Panc1 (cell line): ENCODE data around the gene CEACAM5. TPM values are rescaled to one million over a fixed set of nuclear protein-coding genes. Genes with fewer than 3 reads are reported as not detected.

Experiments used
- ATAC-seq: fragments of 200-7000 bp; cut with Tn5 transposase; 2 replicates; pipeline ENCODE4 v1.9.1; 2020; ENCODE audit warnings: mild to moderate bottlenecking, moderate library complexity
- Bru-seq: library from RNA; stranded (reverse); fragments of 400-500 nt; gene quantifications from one replicate; lab custom pipeline; 2021; lab: Mats Ljungman, UMichigan
- BruChase-seq, 2 experiments: library from RNA; stranded (reverse); fragments of 400-500 nt; gene quantifications; one replicate each; lab custom pipeline; 2021; lab: Mats Ljungman, UMichigan
- BruUV-seq: library from RNA; stranded (reverse); fragments of 400-500 nt; replicated peaks from 2 replicates; lab custom pipeline; 2021; lab: Mats Ljungman, UMichigan
- CTCF ChIA-PET: fragments of 300-600 bp; sonication (Branson Sonifier 250); formaldehyde crosslinking; loops from one replicate; lab custom pipeline; 2022; ENCODE audit warnings: antibody characterized with exemption; lab: Charles Lee
- POLR2A ChIA-PET: fragments of 300-600 bp; sonication (Branson Sonifier 250); formaldehyde crosslinking; loops from one replicate; lab custom pipeline; 2022; ENCODE audit warnings: antibody characterized with exemption; lab: Charles Lee
- DNase-seq: peaks from one replicate; pipeline ENCODE4 v3.0.0-alpha.2; 2010; ENCODE audit warnings: low read depth, low spot score
- H3K27ac ChIP-seq: 2 replicates; pipeline ENCODE4 v1.5.1; 2011; ENCODE audit warnings: mild to moderate bottlenecking, low read length, inconsistent platforms
- H3K27me3 ChIP-seq: fragments of 200-500 bp; sonication (Bioruptor generic); 2 replicates; pipeline ENCODE4 v1.6.0; 2014; ENCODE audit warnings: low read length, inconsistent platforms; ENCODE audit not compliant: control insufficient read depth, insufficient read depth
- H3K36me3 ChIP-seq: fragments of 200-500 bp; sonication (Bioruptor generic); 2 replicates; pipeline ENCODE4 v1.5.1; 2014; ENCODE audit warnings: inconsistent platforms, mild to moderate bottlenecking, low read length, moderate library complexity; ENCODE audit not compliant: control insufficient read depth, insufficient read depth
- H3K4me1 ChIP-seq: 2 replicates; pipeline ENCODE4 v1.5.1; 2011; ENCODE audit warnings: inconsistent platforms, mild to moderate bottlenecking, low read length, moderate library complexity; ENCODE audit not compliant: control insufficient read depth, insufficient read depth
- H3K4me3 ChIP-seq, 2 experiments: 2 replicates each; pipeline ENCODE4 v1.5.1; 2011 to 2012; ENCODE audit warnings: low read depth in 2 of 2, low read length in 2 of 2, mild to moderate bottlenecking in 2 of 2, inconsistent platforms in 1 of 2, moderate library complexity in 1 of 2
- H3K9me3 ChIP-seq: fragments of 200-500 bp; sonication (Bioruptor generic); 2 replicates; pipeline ENCODE4 v1.5.1; 2014; ENCODE audit warnings: low read depth, mild to moderate bottlenecking, inconsistent platforms, low read length, moderate library complexity; ENCODE audit not compliant: control insufficient read depth, insufficient read depth
- POLR2AphosphoS5 ChIP-seq: IDR thresholded peaks from 2 replicates; pipeline ENCODE4 v1.6.1; 2012; ENCODE audit warnings: mild to moderate bottlenecking, low read depth, low read length, moderate library complexity
- SIN3A ChIP-seq: IDR thresholded peaks from 2 replicates; pipeline ENCODE4 v1.6.1; 2012; ENCODE audit warnings: low read depth, mild to moderate bottlenecking, low read length, moderate library complexity, borderline replicate concordance; ENCODE audit not compliant: insufficient read depth
- TCF7L2 ChIP-seq: IDR thresholded peaks from 2 replicates; pipeline ENCODE4 v1.6.1; 2011; ENCODE audit warnings: mild to moderate bottlenecking, low read depth, low read length, inconsistent platforms
- in situ Hi-C: cut with HindIII; loops from 2 replicates; pipeline ENCODE4 v1.10.0; 2016; ENCODE audit warnings: low sequenced_read_pairs, low pct_unique_long_range_greater_than_20kb
- intact Hi-C: fragments of 100-400 bp; cut with micrococcal nuclease; formaldehyde crosslinking; loops from one replicate; pipeline ENCODE4 v1.10.0; 2022; ENCODE audit not compliant: unreplicated experiment
- long read RNA-seq: library from polyadenylated mRNA; unstranded; transcript quantifications from one replicate; pipeline ENCODE4 v2.0.0, GENCODE V29; 2021; ENCODE audit not compliant: unreplicated experiment
- polyA plus RNA-seq: library from polyadenylated mRNA; unstranded; fragments of >200 nt; gene quantifications from one replicate; pipeline ENCODE4 v1.2.1, GENCODE V29; 2012; ENCODE audit warnings: missing spikeins; ENCODE audit not compliant: insufficient read length
- total RNA-seq: library from RNA; stranded (reverse); gene quantifications from one replicate; pipeline ENCODE4 v1.2.1, GENCODE V29; 2021; ENCODE audit not compliant: unreplicated experiment
- TF ChIP-seq, protein P1 (sequence below): fragments of 450-650 bp; IDR thresholded peaks from 2 replicates; pipeline ENCODE4 v1.5.1; 2017; ENCODE audit warnings: mild to moderate bottlenecking
- TF ChIP-seq, protein P2 (sequence below), 2 experiments: IDR thresholded peaks; 2 replicates each; pipeline ENCODE4 v1.6.1; 2011 to 2012; ENCODE audit warnings: low read depth in 2 of 2, control low read depth in 1 of 2, low read length in 1 of 2, mild to moderate bottlenecking in 1 of 2, moderate library complexity in 1 of 2; ENCODE audit not compliant: insufficient read depth in 1 of 2

CEACAM5 gene
- total RNA-seq (0.51 TPM), Bru-seq, nascent RNA (not detected), BruChase-seq, experiment 1, labeled RNA remaining after a 2-hour chase (not detected), BruChase-seq, experiment 2, labeled RNA remaining after a 6-hour chase (not detected)
- polyA plus RNA-seq = not detected
- long read RNA-seq = 0 reads

DNA sequence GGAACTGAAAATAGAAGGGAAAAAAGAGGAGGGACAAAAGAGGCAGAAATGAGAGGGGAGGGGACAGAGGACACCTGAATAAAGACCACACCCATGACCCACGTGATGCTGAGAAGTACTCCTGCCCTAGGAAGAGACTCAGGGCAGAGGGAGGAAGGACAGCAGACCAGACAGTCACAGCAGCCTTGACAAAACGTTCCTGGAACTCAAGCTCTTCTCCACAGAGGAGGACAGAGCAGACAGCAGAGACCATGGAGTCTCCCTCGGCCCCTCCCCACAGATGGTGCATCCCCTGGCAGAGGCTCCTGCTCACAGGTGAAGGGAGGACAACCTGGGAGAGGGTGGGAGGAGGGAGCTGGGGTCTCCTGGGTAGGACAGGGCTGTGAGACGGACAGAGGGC lies at the start of gene CEACAM5:
CEACAM5 (plus strand) TSS at position 146 of the 400 bp plus-strand sequence; CDS start at position 252, 106 bp downstream.
- TF ChIP-seq, protein P1, sequence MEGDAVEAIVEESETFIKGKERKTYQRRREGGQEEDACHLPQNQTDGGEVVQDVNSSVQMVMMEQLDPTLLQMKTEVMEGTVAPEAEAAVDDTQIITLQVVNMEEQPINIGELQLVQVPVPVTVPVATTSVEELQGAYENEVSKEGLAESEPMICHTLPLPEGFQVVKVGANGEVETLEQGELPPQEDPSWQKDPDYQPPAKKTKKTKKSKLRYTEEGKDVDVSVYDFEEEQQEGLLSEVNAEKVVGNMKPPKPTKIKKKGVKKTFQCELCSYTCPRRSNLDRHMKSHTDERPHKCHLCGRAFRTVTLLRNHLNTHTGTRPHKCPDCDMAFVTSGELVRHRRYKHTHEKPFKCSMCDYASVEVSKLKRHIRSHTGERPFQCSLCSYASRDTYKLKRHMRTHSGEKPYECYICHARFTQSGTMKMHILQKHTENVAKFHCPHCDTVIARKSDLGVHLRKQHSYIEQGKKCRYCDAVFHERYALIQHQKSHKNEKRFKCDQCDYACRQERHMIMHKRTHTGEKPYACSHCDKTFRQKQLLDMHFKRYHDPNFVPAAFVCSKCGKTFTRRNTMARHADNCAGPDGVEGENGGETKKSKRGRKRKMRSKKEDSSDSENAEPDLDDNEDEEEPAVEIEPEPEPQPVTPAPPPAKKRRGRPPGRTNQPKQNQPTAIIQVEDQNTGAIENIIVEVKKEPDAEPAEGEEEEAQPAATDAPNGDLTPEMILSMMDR = no peak
- TF ChIP-seq TCF7L2 = no peak
- TF ChIP-seq SIN3A = no peak
- H3K36me3 ChIP-seq = no peaks in the 10 kb centered on the region
- H3K27me3 ChIP-seq = no peaks in the 10 kb centered on the region; the same call in 1 of the 2 replicates
- no peaks in the 10 kb centered on the region for H3K4me1 ChIP-seq
- no peak for ATAC-seq
- intact Hi-C loops = no loop called here
- POLR2A ChIA-PET = no interaction called here
- CTCF ChIA-PET = no interaction called here
- H3K4me3 ChIP-seq = no peak within 1 kb of the TSS
- no peaks in the 10 kb centered on the region for H3K9me3 ChIP-seq
- in situ Hi-C loops = no loop called here
- BruUV-seq = no TSS peak
- no peak within 1 kb of the TSS for H3K27ac ChIP-seq
- DNase-seq = no peak

DNA sequence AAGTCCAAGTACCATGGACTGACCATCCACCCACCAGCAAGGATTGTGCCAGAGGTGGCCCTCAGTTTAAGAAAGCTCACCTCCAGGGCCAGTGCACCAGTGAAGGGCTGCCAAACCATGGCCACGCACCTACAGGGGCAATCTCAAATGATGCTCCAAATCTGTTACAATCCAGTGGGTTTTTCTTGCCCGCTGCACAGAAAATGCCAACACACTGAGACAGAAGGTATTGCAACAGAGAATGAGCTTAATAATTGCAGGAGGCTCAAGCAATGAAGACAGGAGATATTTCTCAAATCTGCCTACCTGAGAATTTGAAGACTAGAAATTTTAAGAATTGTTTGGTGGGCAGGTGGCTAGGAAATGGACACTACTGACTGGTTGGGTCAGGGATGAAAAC lies 42.4 kb upstream of the CEACAM5 start:
- TF ChIP-seq, protein P1 = no peak
- TF ChIP-seq SIN3A (no peak), POLR2AphosphoS5 (no peak), TCF7L2 (no peak)
- TF ChIP-seq, protein P2, sequence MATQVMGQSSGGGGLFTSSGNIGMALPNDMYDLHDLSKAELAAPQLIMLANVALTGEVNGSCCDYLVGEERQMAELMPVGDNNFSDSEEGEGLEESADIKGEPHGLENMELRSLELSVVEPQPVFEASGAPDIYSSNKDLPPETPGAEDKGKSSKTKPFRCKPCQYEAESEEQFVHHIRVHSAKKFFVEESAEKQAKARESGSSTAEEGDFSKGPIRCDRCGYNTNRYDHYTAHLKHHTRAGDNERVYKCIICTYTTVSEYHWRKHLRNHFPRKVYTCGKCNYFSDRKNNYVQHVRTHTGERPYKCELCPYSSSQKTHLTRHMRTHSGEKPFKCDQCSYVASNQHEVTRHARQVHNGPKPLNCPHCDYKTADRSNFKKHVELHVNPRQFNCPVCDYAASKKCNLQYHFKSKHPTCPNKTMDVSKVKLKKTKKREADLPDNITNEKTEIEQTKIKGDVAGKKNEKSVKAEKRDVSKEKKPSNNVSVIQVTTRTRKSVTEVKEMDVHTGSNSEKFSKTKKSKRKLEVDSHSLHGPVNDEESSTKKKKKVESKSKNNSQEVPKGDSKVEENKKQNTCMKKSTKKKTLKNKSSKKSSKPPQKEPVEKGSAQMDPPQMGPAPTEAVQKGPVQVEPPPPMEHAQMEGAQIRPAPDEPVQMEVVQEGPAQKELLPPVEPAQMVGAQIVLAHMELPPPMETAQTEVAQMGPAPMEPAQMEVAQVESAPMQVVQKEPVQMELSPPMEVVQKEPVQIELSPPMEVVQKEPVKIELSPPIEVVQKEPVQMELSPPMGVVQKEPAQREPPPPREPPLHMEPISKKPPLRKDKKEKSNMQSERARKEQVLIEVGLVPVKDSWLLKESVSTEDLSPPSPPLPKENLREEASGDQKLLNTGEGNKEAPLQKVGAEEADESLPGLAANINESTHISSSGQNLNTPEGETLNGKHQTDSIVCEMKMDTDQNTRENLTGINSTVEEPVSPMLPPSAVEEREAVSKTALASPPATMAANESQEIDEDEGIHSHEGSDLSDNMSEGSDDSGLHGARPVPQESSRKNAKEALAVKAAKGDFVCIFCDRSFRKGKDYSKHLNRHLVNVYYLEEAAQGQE (IDR thresholded peaks at IDR 0.05; ENCODE audit: insufficient read depth in 1 of 2, low read depth in 2 of 2, low read length in 1 of 2) = no peak
- Histone ChIP-seq H3K27ac (no peak overlapping the region), H3K4me3 (no peak overlapping the region), H3K27me3 (no peaks in the 10 kb centered on the region), H3K4me1 (no peaks in the 10 kb centered on the region), H3K9me3 (peaks cover 3% of the 10 kb centered on the region; the same call in 1 of the 2 replicates), H3K36me3 (no peaks in the 10 kb centered on the region)
- no TSS peak for BruUV-seq
- ChIA-PET CTCF (no interaction called here), POLR2A (no interaction called here)
- intact Hi-C loops (no loop called here), in situ Hi-C loops (no loop called here)
- ATAC-seq (no peak), DNase-seq (no peak)
